Psoas muscle (tissue), 8 donors: ENCODE data around the gene TAGLN2. TPM values are rescaled to one million over a fixed set of nuclear protein-coding genes. Genes with fewer than 3 reads are reported as not detected.

Experiments used
- ATAC-seq, 4 donors: fragments of 200-7000 bp; cut with Tn5 transposase; one replicate each; pipeline ENCODE4 v1.9.1; 2020; ENCODE audit warnings: moderate library complexity in 3 of 4, mild to moderate bottlenecking in 2 of 4
- DNase-seq, 2 donors: peaks; one replicate each; pipeline ENCODE4 v3.0.0-alpha.2; 2020
- H3K27ac ChIP-seq: fragments of 200-600 bp; one replicate; pipeline ENCODE4 v1.8.0; 2022
- H3K27me3 ChIP-seq, 3 donors: fragments of 200-600 bp in 1 of 3; one replicate each; pipeline versions ENCODE4 v1.6.1 to v1.8.0; 2013 to 2022; ENCODE audit warnings: low read length in 2 of 3, mild to moderate bottlenecking in 2 of 3, moderate library complexity in 1 of 3; ENCODE audit not compliant: insufficient read depth in 3 of 3
- H3K36me3 ChIP-seq, 2 donors: fragments of 200-600 bp in 1 of 2; one replicate each; pipeline versions ENCODE4 v1.6.1 to v1.8.0; 2013 to 2022; ENCODE audit warnings: low read depth in 1 of 2, mild to moderate bottlenecking in 1 of 2, moderate library complexity in 1 of 2; ENCODE audit not compliant: insufficient read depth in 1 of 2
- H3K4me1 ChIP-seq: fragments of 200-600 bp; one replicate; pipeline ENCODE4 v1.8.0; 2022
- H3K4me3 ChIP-seq: fragments of 200-600 bp; one replicate; pipeline ENCODE4 v1.8.0; 2022; ENCODE audit warnings: mild to moderate bottlenecking
- H3K9me3 ChIP-seq: fragments of 200-600 bp; one replicate; pipeline ENCODE4 v1.8.0; 2022
- WGBS, 3 donors: extraction: QIAGEN DNeasy Blood & Tissue Kit; methylation state at CpG; one replicate each; pipeline versions ENCODE4 v1.1.6 to v1.1.7; 2013; 5-methylcytosine and 5-hydroxymethylcytosine counted together
- intact Hi-C, 2 donors: fragments of 100-400 bp; cut with DNase I; formaldehyde crosslinking; loops; one replicate each; pipeline versions ENCODE4 v1.11.0 to v1.14.2; 2022
- polyA plus RNA-seq, 3 donors: library from polyadenylated mRNA; stranded (reverse); fragments of 200-250 nt; gene quantifications; one replicate each; pipeline ENCODE4 v1.2.3, GENCODE V29; 2013
- total RNA-seq, 4 donors: library from RNA; stranded (reverse); fragmentation: NEBNext Ultra II Directional in 2 of 4; extraction: Animal tissue kit (Norgen Biotek cat#: 25700) in 2 of 4; gene quantifications; one replicate each; pipeline versions ENCODE4 v1.2.1 to v1.2.4, GENCODE V29; 2021 to 2023
- TF ChIP-seq, protein P1 (sequence below): fragments of 200-600 bp; IDR thresholded peaks from one replicate; pipeline ENCODE4 v1.8.0; 2022; ENCODE audit warnings: antibody characterized with exemption
- donor health status: healthy with polysubstance abuse.
- donor health status: DM: no; HTN: no; CAD: no; lungs with moderate emphysema.
- donor health status: Bipolar disorder and iron deficiency.
- donor health status: healthy.
- donor health status: DM: yes; HTN: yes; CAD: no.
- donor health status: DM: no; HTN: no; CAD: no.
- donor health status: DM: no; HTN: no; CAD: no.
- donor health status: DM: yes; HTN: yes; CAD: no.

The TAGLN2 gene
- total and polyA plus RNA-seq, 7 donors = 29.6 to 91.6 (median 46.0) TPM

DNA sequence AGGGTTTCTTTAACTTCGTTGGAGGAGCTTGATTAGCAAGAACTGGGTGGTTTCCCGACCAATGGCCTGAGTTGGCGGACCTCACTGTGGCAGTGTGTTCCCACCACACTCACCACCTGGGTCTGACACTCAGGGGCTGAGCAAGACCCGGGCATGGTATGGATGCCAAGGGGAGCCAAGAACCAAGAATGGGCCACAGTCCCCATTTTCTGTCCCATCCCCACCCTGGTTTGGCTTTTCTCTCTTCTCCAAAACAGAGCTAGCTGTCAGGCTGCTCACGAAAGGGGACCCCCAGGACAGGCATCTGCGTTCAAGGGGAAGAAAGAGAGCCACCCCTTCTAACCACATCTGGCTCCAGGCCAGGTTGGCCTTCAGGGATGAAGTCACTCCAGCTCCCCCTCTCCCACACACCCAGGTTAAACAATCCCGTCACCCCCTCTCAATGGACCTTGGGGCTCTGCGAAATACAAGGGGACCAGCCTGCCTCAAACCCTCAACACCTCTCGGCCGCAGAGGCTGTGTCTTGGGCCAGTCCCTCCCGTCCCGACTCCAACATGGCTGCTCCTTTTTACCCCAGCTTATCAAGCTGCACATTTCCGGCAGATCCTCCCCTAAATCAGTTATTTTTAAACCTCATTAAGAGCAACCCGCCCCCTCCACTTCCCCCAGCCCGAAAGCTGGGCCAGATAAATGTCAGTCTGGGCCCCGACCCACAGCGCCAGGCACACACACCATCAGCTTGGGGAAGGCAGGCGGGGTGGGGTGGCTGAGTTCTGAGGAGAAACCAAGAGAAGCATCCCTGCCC is 3.4 kb downstream of the TAGLN2 start:
- H3K9me3 ChIP-seq = no peaks in the 10 kb centered on the region
- peaks cover 0 to 19% (median 3%) of the 10 kb centered on the region in 3 donors for H3K27me3 ChIP-seq
- 39 to 52% (median 46%) methylated on average over 18 of the region's 18 CpGs for WGBS, 3 donors
- ATAC-seq = no peak
- intact Hi-C loops = no loop called here
- peak overlapping the region; percentile 82 for H3K4me3 ChIP-seq
- H3K4me1 ChIP-seq = peaks cover 24% of the 10 kb centered on the region
- no peak for DNase-seq
- H3K27ac ChIP-seq = peak overlapping the region; percentile 84
- TF ChIP-seq, protein P1, sequence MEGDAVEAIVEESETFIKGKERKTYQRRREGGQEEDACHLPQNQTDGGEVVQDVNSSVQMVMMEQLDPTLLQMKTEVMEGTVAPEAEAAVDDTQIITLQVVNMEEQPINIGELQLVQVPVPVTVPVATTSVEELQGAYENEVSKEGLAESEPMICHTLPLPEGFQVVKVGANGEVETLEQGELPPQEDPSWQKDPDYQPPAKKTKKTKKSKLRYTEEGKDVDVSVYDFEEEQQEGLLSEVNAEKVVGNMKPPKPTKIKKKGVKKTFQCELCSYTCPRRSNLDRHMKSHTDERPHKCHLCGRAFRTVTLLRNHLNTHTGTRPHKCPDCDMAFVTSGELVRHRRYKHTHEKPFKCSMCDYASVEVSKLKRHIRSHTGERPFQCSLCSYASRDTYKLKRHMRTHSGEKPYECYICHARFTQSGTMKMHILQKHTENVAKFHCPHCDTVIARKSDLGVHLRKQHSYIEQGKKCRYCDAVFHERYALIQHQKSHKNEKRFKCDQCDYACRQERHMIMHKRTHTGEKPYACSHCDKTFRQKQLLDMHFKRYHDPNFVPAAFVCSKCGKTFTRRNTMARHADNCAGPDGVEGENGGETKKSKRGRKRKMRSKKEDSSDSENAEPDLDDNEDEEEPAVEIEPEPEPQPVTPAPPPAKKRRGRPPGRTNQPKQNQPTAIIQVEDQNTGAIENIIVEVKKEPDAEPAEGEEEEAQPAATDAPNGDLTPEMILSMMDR = no peak
- peaks cover 0 to 21% of the 10 kb centered on the region in 2 donors for H3K36me3 ChIP-seq

DNA sequence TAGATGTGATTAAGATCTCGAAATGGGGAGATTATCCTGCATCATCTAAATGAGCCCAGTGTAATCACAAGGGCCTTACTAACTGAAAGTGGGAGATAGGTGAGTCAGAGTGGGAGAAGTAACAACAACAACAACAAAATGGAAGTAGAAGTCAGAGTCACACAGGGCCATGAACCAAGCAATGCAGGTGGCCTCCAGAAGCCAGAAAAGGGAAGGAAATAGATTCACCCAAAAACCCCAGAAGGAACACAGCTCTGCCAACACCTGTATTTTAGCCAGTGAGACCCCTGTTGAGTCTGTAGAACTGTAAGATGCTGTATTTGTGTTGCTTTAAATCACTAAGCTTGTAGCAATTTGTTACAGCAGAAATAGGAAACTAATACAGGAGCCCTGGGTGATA is 4.1 kb downstream of the TAGLN2 start:
- Histone ChIP-seq H3K4me3 (no peak overlapping the region), H3K36me3 (peaks cover 0 to 21% of the 10 kb centered on the region in 2 donors), H3K4me1 (peaks cover 28% of the 10 kb centered on the region), H3K27ac (peak overlapping the region; percentile 46), H3K27me3 (peaks cover 0 to 13% (median 3%) of the 10 kb centered on the region in 3 donors), H3K9me3 (no peaks in the 10 kb centered on the region)
- intact Hi-C loops = no loop called here
- TF ChIP-seq, protein P1 = no peak
- 51 to 64% (median 56%) methylated on average over 1 of the region's 1 CpG for WGBS, 3 donors
- ATAC-seq (no peak), DNase-seq (no peak)

DNA sequence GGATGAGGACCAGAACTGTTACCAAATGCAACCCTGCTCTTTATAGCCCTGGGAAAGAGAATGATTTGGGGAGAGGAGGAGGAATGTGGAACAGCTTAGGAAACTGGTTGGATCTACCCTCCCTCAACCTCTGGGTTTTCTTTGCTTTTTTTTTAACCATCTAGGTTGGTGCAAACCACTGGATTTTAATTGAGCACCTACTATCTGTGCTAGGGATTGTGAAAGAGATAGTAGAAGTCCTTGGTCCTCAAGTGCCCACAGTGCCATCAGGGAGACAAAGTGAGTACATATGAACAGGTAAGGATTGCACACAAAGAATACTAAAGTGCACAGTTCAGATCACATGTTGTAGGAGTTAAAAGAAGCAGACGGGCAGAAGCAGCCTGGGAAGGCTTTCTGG is 4.7 kb downstream of the TAGLN2 start:
- H3K9me3 ChIP-seq = no peaks in the 10 kb centered on the region
- peaks cover 0 to 9% (median 3%) of the 10 kb centered on the region in 3 donors for H3K27me3 ChIP-seq
- no peak overlapping the region for H3K27ac ChIP-seq
- 65 to 73% (median 66%) methylated on average over 1 of the region's 1 CpG for WGBS, 3 donors
- H3K4me3 ChIP-seq = no peak overlapping the region
- TF ChIP-seq, protein P1 = no peak
- intact Hi-C loops = no loop called here
- DNase-seq (no peak), ATAC-seq (no peak)
- peaks cover 0 to 21% of the 10 kb centered on the region in 2 donors for H3K36me3 ChIP-seq
- peaks cover 28% of the 10 kb centered on the region for H3K4me1 ChIP-seq

DNA sequence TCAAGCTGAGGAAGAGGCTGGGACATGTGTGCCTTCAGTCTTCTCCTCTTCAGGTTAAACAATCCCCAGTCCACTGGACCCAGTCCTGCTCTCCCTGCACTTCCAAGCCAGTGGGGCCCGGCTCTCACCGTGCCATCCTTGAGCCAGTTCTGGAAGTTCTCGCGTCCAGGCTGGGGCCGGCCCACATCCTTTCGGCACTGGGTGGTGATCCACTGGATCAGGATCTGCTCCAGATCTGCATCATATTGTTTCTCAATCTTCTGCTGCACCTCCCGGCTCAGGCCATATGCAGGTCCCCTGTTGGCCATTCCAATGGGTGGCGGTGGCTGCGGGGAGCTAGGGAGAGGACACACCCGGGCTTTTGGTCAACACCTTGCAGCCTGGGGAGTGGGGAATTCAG is 5.1 kb downstream of the TAGLN2 start:
- 69 to 78% (median 70%) methylated on average over 10 of the region's 10 CpGs for WGBS, 3 donors
- DNase-seq (no peak), ATAC-seq (no peak)
- Histone ChIP-seq H3K27me3 (peaks cover 0 to 7% (median 3%) of the 10 kb centered on the region in 3 donors), H3K36me3 (peaks cover 0 to 21% of the 10 kb centered on the region in 2 donors), H3K27ac (no peak overlapping the region), H3K9me3 (no peaks in the 10 kb centered on the region), H3K4me1 (peaks cover 28% of the 10 kb centered on the region), H3K4me3 (no peak overlapping the region)
- TF ChIP-seq, protein P1 = no peak
- intact Hi-C loops = no loop called here
